Left ventricle myocardium inferior (tissue), 1 donor: ENCODE results near the gene PRDX2. TPM values are rescaled to one million over a fixed set of nuclear protein-coding genes. Genes with fewer than 3 reads are reported as not detected.

Experiments used
- DNase-seq: peaks from one replicate; pipeline ENCODE4 v3.0.0-alpha.2; 2020
- H3K27ac ChIP-seq: fragments of 200-600 bp; replicated peaks from 2 replicates; pipeline ENCODE4 v1.8.0; 2021
- H3K27me3 ChIP-seq: fragments of 200-600 bp; 2 replicates; pipeline ENCODE4 v1.8.0; 2021; ENCODE audit warnings: low read depth
- H3K36me3 ChIP-seq: fragments of 200-600 bp; 2 replicates; pipeline ENCODE4 v1.8.0; 2021
- H3K4me1 ChIP-seq: fragments of 200-600 bp; 2 replicates; pipeline ENCODE4 v1.8.0; 2021
- H3K4me3 ChIP-seq: fragments of 200-600 bp; 2 replicates; pipeline ENCODE4 v1.8.0; 2021; ENCODE audit warnings: mild to moderate bottlenecking, moderate library complexity
- H3K9me3 ChIP-seq: fragments of 200-600 bp; replicated peaks from 2 replicates; pipeline ENCODE4 v1.8.0; 2021
- CTCF ChIP-seq: fragments of 200-600 bp; IDR thresholded peaks from 2 replicates; pipeline ENCODE4 v1.8.0; 2021; ENCODE audit warnings: antibody characterized with exemption, mild to moderate bottlenecking, borderline replicate concordance
- intact Hi-C: fragments of 100-400 bp; cut with micrococcal nuclease; formaldehyde crosslinking; loops from one replicate; pipeline ENCODE4 v1.11.0; 2022
- microRNA-seq: library from miRNA; unstranded; fragments of <30 nt; microRNA quantifications from one replicate; pipeline ENCODE4 v1.2.0, GENCODE V29; 2020
- total RNA-seq: library from RNA; stranded (reverse); fragmentation: NEBNext Ultra II Directional; extraction: Animal tissue kit (Norgen Biotek cat#: 25700); gene quantifications from one replicate; pipeline ENCODE4 v1.2.1, GENCODE V29; 2021
- donor health status: DM: no; HTN: yes; CAD: no; lungs with severe emphysema.

Gene PRDX2
- total RNA-seq, 1 donor from 2014 or later, result 700 TPM

GRCh38 chr19:12751635-12752034 lies 50.0 kb downstream of the PRDX2 start, which contains the start of gene BEST2:
Gene BEST2 (plus strand): TSS chr19:12751791. CDS start chr19:12752593, 802 bp downstream.
- Histone ChIP-seq H3K9me3 (peaks cover 8% of the 10 kb centered on the region), H3K4me3 (no peak within 1 kb of the TSS)
- DNase-seq, result no peak

GRCh38 chr19:12750851-12751250 lies 50.7 kb downstream of the PRDX2 start:
- H3K9me3 ChIP-seq, result peaks cover 8% of the 10 kb centered on the region
- peaks cover 73% of the 10 kb centered on the region for H3K27me3 ChIP-seq
- H3K4me3 ChIP-seq, result no peak overlapping the region
- no peaks in the 10 kb centered on the region for H3K4me1 ChIP-seq
- TF ChIP-seq CTCF, result no peak
- DNase-seq, result no peak
- intact Hi-C loops, result no loop called here
- H3K36me3 ChIP-seq, result peaks cover 26% of the 10 kb centered on the region
- H3K27ac ChIP-seq, result no peak overlapping the region

More at GRCh38 chr19:12751635-12752034, 50.0 kb downstream of the PRDX2 start, which contains the start of gene BEST2:
- TF ChIP-seq CTCF, result no peak
- Histone ChIP-seq H3K36me3 (peaks cover 18% of the 10 kb centered on the region), H3K27me3 (peaks cover 75% of the 10 kb centered on the region), H3K4me1 (no peaks in the 10 kb centered on the region), H3K27ac (no peak within 1 kb of the TSS)
- intact Hi-C loops, result no loop called here

GRCh38 chr19:12749938-12750521 lies 51.6 kb downstream of the PRDX2 start:
- Histone ChIP-seq H3K9me3 (peaks cover 8% of the 10 kb centered on the region), H3K4me1 (no peaks in the 10 kb centered on the region), H3K27ac (no peak overlapping the region), H3K4me3 (no peak overlapping the region), H3K27me3 (peaks cover 68% of the 10 kb centered on the region), H3K36me3 (peaks cover 34% of the 10 kb centered on the region)
- no peak for TF ChIP-seq CTCF
- intact Hi-C loops, result no loop called here
- no peak for DNase-seq

- peaks cover 53% of the 10 kb centered on the region for H3K27me3 ChIP-seq
- no peak for TF ChIP-seq CTCF
- no peak overlapping the region for H3K4me3 ChIP-seq
- peaks cover 8% of the 10 kb centered on the region for H3K9me3 ChIP-seq
- no peak for DNase-seq
- intact Hi-C loops, result no loop called here
- H3K4me1 ChIP-seq, result no peaks in the 10 kb centered on the region
- H3K27ac ChIP-seq, result no peak overlapping the region
- H3K36me3 ChIP-seq, result peaks cover 45% of the 10 kb centered on the region
Observed at GRCh38 chr19:12748489-12748888, 53.1 kb downstream of the PRDX2 start.

Small RNAs within 50 kb of the gene (microRNA-seq; reads per million reads assigned to microRNA genes)
- not detected for gene MIR5684

Other genes starting within 250 kb of the PRDX2 start
- gene ZNF490, start 191.0 kb downstream of the PRDX2 start, total RNA-seq, result 4.1 TPM
- 15.4 TPM for gene ZNF791, start 190.9 kb downstream of the PRDX2 start, total RNA-seq
- gene MAN2B1, start 135.1 kb downstream of the PRDX2 start, total RNA-seq, result 26.7 TPM
- gene WDR83, start 135.0 kb downstream of the PRDX2 start, total RNA-seq, result 8.4 TPM
- gene DHPS, start 119.9 kb downstream of the PRDX2 start, total RNA-seq, result 50.8 TPM
- not detected for gene GNG14, start 113.8 kb downstream of the PRDX2 start, total RNA-seq
- 1.8 TPM for gene FBXW9, start 105.2 kb downstream of the PRDX2 start, total RNA-seq
- 33.1 TPM for gene TNPO2, start 77.9 kb downstream of the PRDX2 start, total RNA-seq
- 122 TPM for gene TRIR, start 67.1 kb downstream of the PRDX2 start, total RNA-seq
- gene GET3, start 64.3 kb downstream of the PRDX2 start, total RNA-seq, result 65.1 TPM
- not detected for gene BEST2, start 50.0 kb downstream of the PRDX2 start, total RNA-seq
- gene HOOK2, start 26.2 kb downstream of the PRDX2 start, total RNA-seq, result 66.3 TPM
- gene JUNB, start 10.3 kb downstream of the PRDX2 start, total RNA-seq, result 26.7 TPM
- 2.7 TPM for gene THSD8, start 269 bp upstream of the PRDX2 start, total RNA-seq
- 2.5 TPM for gene RNASEH2A, start 4.8 kb upstream of the PRDX2 start, total RNA-seq
- gene RTBDN, start 32.8 kb upstream of the PRDX2 start, total RNA-seq, result not detected
- not detected for gene MAST1, start 36.7 kb upstream of the PRDX2 start, total RNA-seq
- 19.7 TPM for gene DNASE2, start 79.6 kb upstream of the PRDX2 start, total RNA-seq
- not detected for gene KLF1, start 85.4 kb upstream of the PRDX2 start, total RNA-seq
- gene GCDH, start 89.4 kb upstream of the PRDX2 start, total RNA-seq, result 41.8 TPM
- not detected for gene SYCE2, start 117.5 kb upstream of the PRDX2 start, total RNA-seq
- 37.8 TPM for gene FARSA, start 131.9 kb upstream of the PRDX2 start, total RNA-seq
- gene CALR, start 136.8 kb upstream of the PRDX2 start, total RNA-seq, result 365 TPM
- gene RAD23A, start 144.1 kb upstream of the PRDX2 start, total RNA-seq, result 150 TPM
- gene GADD45GIP1, start 155.4 kb upstream of the PRDX2 start, total RNA-seq, result 31.4 TPM
- gene DAND5, start 167.8 kb upstream of the PRDX2 start, total RNA-seq, result 12.7 TPM
- 118 TPM for gene NFIX, start 193.7 kb upstream of the PRDX2 start, total RNA-seq